PFSK-1 (cell line): ENCODE measurements around the gene DNAH7. TPM values are rescaled to one million over a fixed set of nuclear protein-coding genes. Genes with fewer than 3 reads are reported as not detected.
A peak's percentile ranks its signal among the peaks of the same experiment; 100 is the strongest.

ENCODE experiments used
- FOXP2 ChIP-seq: optimal IDR thresholded peaks from 2 replicates; pipeline ENCODE3; 2011; ENCODE audit warnings: borderline replicate concordance, control low read depth, inconsistent platforms; ENCODE audit not compliant: insufficient read depth; ENCODE audit errors: extremely low read length, extremely low read depth
- POLR2AphosphoS5 ChIP-seq: IDR thresholded peaks from 2 replicates; pipeline ENCODE4 v1.6.1; 2012; ENCODE audit warnings: low read depth, mild to moderate bottlenecking, control low read depth, low read length, moderate library complexity
- SIN3A ChIP-seq: IDR thresholded peaks from 2 replicates; pipeline ENCODE4 v1.6.1; 2012; ENCODE audit warnings: mild to moderate bottlenecking, low read length, moderate library complexity, borderline replicate concordance; ENCODE audit not compliant: insufficient read depth
- TAF1 ChIP-seq: IDR thresholded peaks from 2 replicates; pipeline ENCODE4 v1.6.1; 2012; ENCODE audit warnings: low read length, control low read depth, borderline replicate concordance; ENCODE audit not compliant: insufficient read depth
- polyA plus RNA-seq: library from polyadenylated mRNA; unstranded; fragments of >200 nt; gene quantifications from one replicate; pipeline ENCODE4 v1.2.1, GENCODE V29; 2012; ENCODE audit warnings: low read depth, missing spikeins; ENCODE audit not compliant: insufficient read length
- TF ChIP-seq, protein P1 (sequence below), 2 experiments: IDR thresholded peaks; 2 replicates each; pipeline versions ENCODE4 v1.6.1 to v1.8.0; 2011 to 2012; ENCODE audit warnings: low read depth in 2 of 2, low read length in 2 of 2, control low read depth in 1 of 2, inconsistent platforms in 1 of 2, mild to moderate bottlenecking in 1 of 2, moderate library complexity in 1 of 2; ENCODE audit not compliant: insufficient read depth in 1 of 2

Gene DNAH7
- 0.19 TPM for polyA plus RNA-seq

GRCh38 chr2:196068271-196069209 lies at the start of gene DNAH7:
DNAH7 (minus strand) TSS chr2:196068837; CDS start chr2:196068711, 126 bp downstream.
- TF ChIP-seq, protein P1, sequence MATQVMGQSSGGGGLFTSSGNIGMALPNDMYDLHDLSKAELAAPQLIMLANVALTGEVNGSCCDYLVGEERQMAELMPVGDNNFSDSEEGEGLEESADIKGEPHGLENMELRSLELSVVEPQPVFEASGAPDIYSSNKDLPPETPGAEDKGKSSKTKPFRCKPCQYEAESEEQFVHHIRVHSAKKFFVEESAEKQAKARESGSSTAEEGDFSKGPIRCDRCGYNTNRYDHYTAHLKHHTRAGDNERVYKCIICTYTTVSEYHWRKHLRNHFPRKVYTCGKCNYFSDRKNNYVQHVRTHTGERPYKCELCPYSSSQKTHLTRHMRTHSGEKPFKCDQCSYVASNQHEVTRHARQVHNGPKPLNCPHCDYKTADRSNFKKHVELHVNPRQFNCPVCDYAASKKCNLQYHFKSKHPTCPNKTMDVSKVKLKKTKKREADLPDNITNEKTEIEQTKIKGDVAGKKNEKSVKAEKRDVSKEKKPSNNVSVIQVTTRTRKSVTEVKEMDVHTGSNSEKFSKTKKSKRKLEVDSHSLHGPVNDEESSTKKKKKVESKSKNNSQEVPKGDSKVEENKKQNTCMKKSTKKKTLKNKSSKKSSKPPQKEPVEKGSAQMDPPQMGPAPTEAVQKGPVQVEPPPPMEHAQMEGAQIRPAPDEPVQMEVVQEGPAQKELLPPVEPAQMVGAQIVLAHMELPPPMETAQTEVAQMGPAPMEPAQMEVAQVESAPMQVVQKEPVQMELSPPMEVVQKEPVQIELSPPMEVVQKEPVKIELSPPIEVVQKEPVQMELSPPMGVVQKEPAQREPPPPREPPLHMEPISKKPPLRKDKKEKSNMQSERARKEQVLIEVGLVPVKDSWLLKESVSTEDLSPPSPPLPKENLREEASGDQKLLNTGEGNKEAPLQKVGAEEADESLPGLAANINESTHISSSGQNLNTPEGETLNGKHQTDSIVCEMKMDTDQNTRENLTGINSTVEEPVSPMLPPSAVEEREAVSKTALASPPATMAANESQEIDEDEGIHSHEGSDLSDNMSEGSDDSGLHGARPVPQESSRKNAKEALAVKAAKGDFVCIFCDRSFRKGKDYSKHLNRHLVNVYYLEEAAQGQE (IDR thresholded peaks at IDR 0.05; ENCODE audit: insufficient read depth in 1 of 2, low read depth in 2 of 2, low read length in 2 of 2), result no peak
- TF ChIP-seq SIN3A, result peak; percentile 77; the same call in 1 of the 2 replicates

- no peak for TF ChIP-seq TAF1
- no peak for TF ChIP-seq SIN3A
- TF ChIP-seq POLR2AphosphoS5, result no peak
- no peak for TF ChIP-seq FOXP2
- TF ChIP-seq, protein P1 (IDR thresholded peaks at IDR 0.05; ENCODE audit: insufficient read depth in 1 of 2, low read depth in 2 of 2, low read length in 2 of 2), result no peak
Measured at GRCh38 chr2:196117214-196117705, 48.6 kb upstream of the DNAH7 start.

DNA sequence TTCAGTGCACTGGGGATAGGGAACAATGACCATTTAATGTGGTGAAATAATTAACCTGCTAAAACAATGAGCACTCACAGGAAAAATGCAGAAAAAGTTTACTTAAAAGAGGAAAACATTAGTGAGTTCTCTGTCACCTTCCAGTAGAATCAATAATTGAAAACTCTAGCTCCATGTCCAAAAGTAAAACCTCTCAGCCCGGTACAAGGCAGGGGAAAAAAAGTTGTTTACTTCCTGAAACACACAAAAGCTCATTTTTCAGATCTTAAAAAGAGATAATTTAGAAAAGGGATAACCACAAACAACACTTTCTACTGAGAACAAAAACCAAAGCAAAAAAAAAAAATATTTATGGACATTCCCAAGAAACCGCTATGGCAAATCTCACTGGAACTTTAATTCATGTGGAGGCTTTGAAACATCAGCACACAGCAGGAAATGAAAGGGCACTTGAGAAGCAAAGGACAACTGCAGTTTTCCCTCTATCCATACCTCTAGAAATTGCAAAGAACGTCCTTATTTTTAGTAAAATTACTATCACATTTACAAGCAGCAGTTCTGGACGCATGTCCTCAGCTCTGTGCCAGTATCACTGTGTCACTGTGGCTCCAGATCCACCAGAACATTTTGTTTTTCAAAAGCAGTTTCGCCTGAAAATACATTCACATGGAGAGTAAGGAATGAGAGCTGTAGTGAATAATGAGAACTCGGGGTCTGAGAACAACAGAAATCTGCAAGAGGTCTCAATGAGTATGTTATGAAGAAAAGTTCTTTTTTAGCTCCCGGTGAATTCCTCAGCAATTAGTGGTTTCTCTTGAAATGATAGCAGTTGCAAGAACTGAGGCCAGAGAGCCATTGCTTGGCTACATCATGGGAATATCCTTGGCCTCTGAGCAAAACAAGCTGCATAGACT lies 44.7 kb upstream of the DNAH7 start:
- no peak for TF ChIP-seq POLR2AphosphoS5

DNA sequence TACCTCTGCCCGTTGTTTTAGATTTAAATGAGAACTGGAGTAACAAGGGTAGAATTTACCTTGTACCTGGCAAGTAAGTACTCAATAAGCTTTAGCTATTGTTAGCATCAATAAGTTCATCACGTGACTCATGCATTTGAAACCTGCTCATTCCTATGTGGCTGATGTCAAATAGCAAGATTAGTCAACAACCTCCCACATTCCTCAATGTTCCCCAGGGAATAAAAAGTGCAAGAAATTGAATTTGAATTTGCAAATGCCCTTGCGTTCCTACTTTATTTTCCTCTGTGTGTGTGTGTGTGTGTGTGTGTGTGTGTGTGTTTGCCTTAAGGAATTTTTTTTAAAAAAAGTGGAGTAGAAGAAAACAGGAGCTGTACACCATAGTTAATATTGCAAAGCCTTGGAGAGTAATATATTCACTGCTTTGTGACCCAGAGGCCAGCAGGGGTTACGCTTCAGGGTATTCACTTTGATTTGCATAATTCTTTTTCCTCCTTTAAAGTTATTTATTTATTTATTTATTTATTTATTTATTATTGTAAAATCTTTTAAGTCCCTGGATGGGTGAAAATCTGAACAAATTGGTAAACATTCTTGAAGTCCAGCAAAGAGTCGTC lies 43.9 kb upstream of the DNAH7 start:
- TF ChIP-seq, protein P1 (IDR thresholded peaks at IDR 0.05; ENCODE audit: insufficient read depth in 1 of 2, low read depth in 2 of 2, low read length in 2 of 2), result no peak
- TF ChIP-seq TAF1, result no peak
- no peak for TF ChIP-seq FOXP2

DNA sequence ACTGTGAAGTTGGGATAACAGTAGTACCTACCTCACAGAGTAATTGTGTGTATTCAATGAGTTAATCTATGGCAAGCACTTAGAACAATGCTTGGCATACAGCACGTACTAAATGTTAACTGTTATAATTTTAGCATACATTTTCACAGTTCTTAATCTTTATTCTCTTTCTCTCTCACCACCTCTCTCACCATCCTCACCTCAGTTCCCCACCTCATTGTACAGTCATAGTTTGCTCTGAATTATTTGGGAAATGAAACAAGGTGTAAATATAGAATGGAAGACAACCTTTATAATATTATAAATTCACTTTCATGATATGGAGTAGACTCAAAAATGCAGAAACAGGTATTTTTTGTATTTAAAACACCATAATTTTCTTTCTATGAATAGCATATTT lies 40.0 kb upstream of the DNAH7 start:
- TF ChIP-seq TAF1 (no peak), POLR2AphosphoS5 (no peak), SIN3A (no peak), FOXP2 (no peak)
- TF ChIP-seq, protein P1 (IDR thresholded peaks at IDR 0.05; ENCODE audit: insufficient read depth in 1 of 2, low read depth in 2 of 2, low read length in 2 of 2), result no peak
